T-helper 1 cell (primary cell): ENCODE data around the gene GINS3.

Experiments used
- DNase-seq, 5 donors: peaks; one replicate each; pipeline ENCODE4 v3.0.0-alpha.2; 2012 to 2020
- total RNA-seq, 4 donors: gene quantifications; one replicate each; lab custom pipeline; 2026; lab: John Stamatoyannopoulos, UW

The GINS3 gene
- total RNA-seq, result 0.54 to 1.3 (median 1.0) reads per million in 4 donors

- peak; percentile 57 to 88 (median 75) for DNase-seq
These were observed at the start of gene GINS3 for GRCh38 chr16:58392215-58393137. TSS of gene GINS3 (plus strand) at chr16:58392471. CDS start at chr16:58392602, 131 bp downstream.

GRCh38 chr16:58343562-58343961 lies 48.7 kb upstream of the GINS3 start:
- no peak for DNase-seq

GRCh38 chr16:58345574-58346354 lies 46.5 kb upstream of the GINS3 start:
- DNase-seq, result no peak

- no peak for DNase-seq
These were observed 45.4 kb upstream of the GINS3 start for GRCh38 chr16:58346831-58347371.

GRCh38 chr16:58348986-58349385 lies 43.3 kb upstream of the GINS3 start:
- DNase-seq, result no peak

- no peak for DNase-seq
These were observed 39.6 kb upstream of the GINS3 start for GRCh38 chr16:58352690-58353089.

- DNase-seq, result no peak
These were observed 32.1 kb upstream of the GINS3 start for GRCh38 chr16:58360041-58360634.

GRCh38 chr16:58361726-58362125 lies 30.5 kb upstream of the GINS3 start:
- DNase-seq, result no peak

GRCh38 chr16:58363746-58364393 lies 28.4 kb upstream of the GINS3 start:
- no peak for DNase-seq

- no peak for DNase-seq
These were observed 26.6 kb upstream of the GINS3 start for GRCh38 chr16:58365623-58366022.

GRCh38 chr16:58366247-58367031 lies 25.8 kb upstream of the GINS3 start:
- DNase-seq, result no peak

GRCh38 chr16:58367252-58367651 lies 25.0 kb upstream of the GINS3 start:
- DNase-seq, result no peak

GRCh38 chr16:58371841-58372240 lies 20.4 kb upstream of the GINS3 start:
- no peak for DNase-seq

GRCh38 chr16:58375386-58375785 lies 16.9 kb upstream of the GINS3 start:
- no peak for DNase-seq

GRCh38 chr16:58377932-58378331 lies 14.3 kb upstream of the GINS3 start:
- no peak for DNase-seq

- no peak for DNase-seq
These were observed 13.9 kb upstream of the GINS3 start for GRCh38 chr16:58378401-58378800.

- no peak for DNase-seq
These were observed 12.5 kb upstream of the GINS3 start for GRCh38 chr16:58379736-58380135.

- DNase-seq, result no peak
These were observed 10.6 kb upstream of the GINS3 start for GRCh38 chr16:58381661-58382060.

- DNase-seq, result no peak
These were observed 7.7 kb upstream of the GINS3 start for GRCh38 chr16:58384437-58385055.

- DNase-seq, result no peak
These were observed 7.0 kb upstream of the GINS3 start for GRCh38 chr16:58385218-58385773.

GRCh38 chr16:58389724-58390123 lies 2.5 kb upstream of the GINS3 start:
- DNase-seq, result no peak
